ENCODE data around the gene CDC42BPB. TPM values are rescaled to one million over a fixed set of nuclear protein-coding genes. Genes with fewer than 3 reads are reported as not detected.

The CDC42BPB gene
- total RNA-seq, 2 experiments from 2014 or later: 0.13 to 0.16 TPM

- Mint-ChIP-seq H3K9me3 (ENCODE audit: insufficient read depth) (peaks cover 17% of the 10 kb centered on the region), H3K27me3 (ENCODE audit: low read depth) (peaks cover 5% of the 10 kb centered on the region), H3K4me1 (ENCODE audit: low read depth) (no peaks in the 10 kb centered on the region), H3K36me3 (ENCODE audit: low read depth) (peaks cover 5% of the 10 kb centered on the region), H3K27ac (no peak overlapping the region), H3K4me3 (no peak overlapping the region)
- ChIA-PET CTCF (no interaction called here), POLR2A (no interaction called here)
- DNase-seq: no peak
- no peak for ATAC-seq
These were observed 71.7 kb downstream of the CDC42BPB start for GRCh38 chr14:102985665-102986064.

GRCh38 chr14:102984336-102985102 lies 72.8 kb downstream of the CDC42BPB start:
- Mint-ChIP-seq H3K9me3 (ENCODE audit: insufficient read depth) (peaks cover 17% of the 10 kb centered on the region), H3K27ac (no peak overlapping the region), H3K4me1 (ENCODE audit: low read depth) (no peaks in the 10 kb centered on the region), H3K4me3 (no peak overlapping the region), H3K36me3 (ENCODE audit: low read depth) (peaks cover 5% of the 10 kb centered on the region), H3K27me3 (ENCODE audit: low read depth) (peaks cover 4% of the 10 kb centered on the region)
- ChIA-PET CTCF (interaction anchor here (1.2 kb wide), 1 partner anchor 291 kb away, joined by 4 read pairs; no protein-coding TSS in a partner anchor), POLR2A (no interaction called here)
- ATAC-seq: no peak
- DNase-seq: no peak

- Mint-ChIP-seq H3K9me3 (ENCODE audit: insufficient read depth) (peaks cover 13% of the 10 kb centered on the region), H3K27me3 (ENCODE audit: low read depth) (peaks cover 4% of the 10 kb centered on the region), H3K4me3 (no peak overlapping the region), H3K4me1 (ENCODE audit: low read depth) (no peaks in the 10 kb centered on the region), H3K27ac (no peak overlapping the region), H3K36me3 (ENCODE audit: low read depth) (peaks cover 5% of the 10 kb centered on the region)
- ATAC-seq (no peak), DNase-seq (no peak)
- ChIA-PET CTCF (interaction anchor here (1.2 kb wide), 1 partner anchor 290 kb away, joined by 4 read pairs; no protein-coding TSS in a partner anchor), POLR2A (no interaction called here)
These were observed 73.9 kb downstream of the CDC42BPB start for GRCh38 chr14:102983496-102983895.

GRCh38 chr14:102982852-102983470 lies 74.4 kb downstream of the CDC42BPB start:
- DNase-seq (no peak), ATAC-seq (no peak)
- ChIA-PET CTCF (interaction anchor here (1.2 kb wide), 1 partner anchor 290 kb away, joined by 4 read pairs; no protein-coding TSS in a partner anchor), POLR2A (no interaction called here)
- Mint-ChIP-seq H3K9me3 (ENCODE audit: insufficient read depth) (peaks cover 7% of the 10 kb centered on the region), H3K4me3 (no peak overlapping the region), H3K27ac (no peak overlapping the region), H3K27me3 (ENCODE audit: low read depth) (peaks cover 3% of the 10 kb centered on the region), H3K4me1 (ENCODE audit: low read depth) (no peaks in the 10 kb centered on the region), H3K36me3 (ENCODE audit: low read depth) (peaks cover 4% of the 10 kb centered on the region)

GRCh38 chr14:102980409-102980810 lies 76.9 kb downstream of the CDC42BPB start:
- H3K27ac Mint-ChIP-seq: no peak overlapping the region
- no peak for ATAC-seq
- no peaks in the 10 kb centered on the region for H3K4me1 Mint-ChIP-seq (ENCODE audit: low read depth)
- H3K4me3 Mint-ChIP-seq: no peak overlapping the region
- DNase-seq: no peak
- H3K9me3 Mint-ChIP-seq (ENCODE audit: insufficient read depth): no peaks in the 10 kb centered on the region
- ChIA-PET POLR2A (no interaction called here), CTCF (interaction anchor here (1.3 kb wide), 1 partner anchor 285 kb away, joined by 3 read pairs; no protein-coding TSS in a partner anchor)
- H3K27me3 Mint-ChIP-seq (ENCODE audit: low read depth): no peaks in the 10 kb centered on the region
- no peaks in the 10 kb centered on the region for H3K36me3 Mint-ChIP-seq (ENCODE audit: low read depth)

- DNase-seq (no peak), ATAC-seq (no peak)
- Mint-ChIP-seq H3K9me3 (ENCODE audit: insufficient read depth) (no peaks in the 10 kb centered on the region), H3K27ac (no peak overlapping the region), H3K36me3 (ENCODE audit: low read depth) (no peaks in the 10 kb centered on the region), H3K4me1 (ENCODE audit: low read depth) (no peaks in the 10 kb centered on the region), H3K4me3 (no peak overlapping the region), H3K27me3 (ENCODE audit: low read depth) (no peaks in the 10 kb centered on the region)
- ChIA-PET POLR2A (no interaction called here), CTCF (interaction anchor here (0.6 kb wide), 1 partner anchor 96 kb away, joined by 4 read pairs; no protein-coding TSS in a partner anchor)
These were observed 77.9 kb downstream of the CDC42BPB start for GRCh38 chr14:102979406-102979805.

GRCh38 chr14:102977475-102977874 lies 79.9 kb downstream of the CDC42BPB start:
- ChIA-PET CTCF (no interaction called here), POLR2A (no interaction called here)
- Mint-ChIP-seq H3K27ac (no peak overlapping the region), H3K36me3 (ENCODE audit: low read depth) (no peaks in the 10 kb centered on the region), H3K4me1 (ENCODE audit: low read depth) (no peaks in the 10 kb centered on the region), H3K9me3 (ENCODE audit: insufficient read depth) (no peaks in the 10 kb centered on the region), H3K4me3 (no peak overlapping the region), H3K27me3 (ENCODE audit: low read depth) (no peaks in the 10 kb centered on the region)
- no peak for DNase-seq
- no peak for ATAC-seq

GRCh38 chr14:102975662-102976061 lies 81.7 kb downstream of the CDC42BPB start:
- Mint-ChIP-seq H3K27ac (no peak overlapping the region), H3K9me3 (ENCODE audit: insufficient read depth) (no peaks in the 10 kb centered on the region), H3K27me3 (ENCODE audit: low read depth) (no peaks in the 10 kb centered on the region), H3K36me3 (ENCODE audit: low read depth) (no peaks in the 10 kb centered on the region), H3K4me3 (no peak overlapping the region), H3K4me1 (ENCODE audit: low read depth) (no peaks in the 10 kb centered on the region)
- ATAC-seq: no peak
- no peak for DNase-seq
- CTCF ChIA-PET: interaction anchor here (0.7 to 1.7 kb wide), 3 partner anchors 11 to 281 kb away, joined by 3 to 5 read pairs (median 3); no protein-coding TSS in a partner anchor
- POLR2A ChIA-PET: no interaction called here

- POLR2A ChIA-PET: no interaction called here
- DNase-seq (no peak), ATAC-seq (no peak)
- H3K27me3 Mint-ChIP-seq (ENCODE audit: low read depth): no peaks in the 10 kb centered on the region
- no peaks in the 10 kb centered on the region for H3K36me3 Mint-ChIP-seq (ENCODE audit: low read depth)
- no peaks in the 10 kb centered on the region for H3K4me1 Mint-ChIP-seq (ENCODE audit: low read depth)
- H3K4me3 Mint-ChIP-seq: no peak overlapping the region
- CTCF ChIA-PET: no interaction called here
- H3K27ac Mint-ChIP-seq: no peak overlapping the region
- H3K9me3 Mint-ChIP-seq (ENCODE audit: insufficient read depth): no peaks in the 10 kb centered on the region
These were observed 83.6 kb downstream of the CDC42BPB start for GRCh38 chr14:102973706-102974285.

- H3K4me3 Mint-ChIP-seq: no peak overlapping the region
- no peak for ATAC-seq
- no peaks in the 10 kb centered on the region for H3K27me3 Mint-ChIP-seq (ENCODE audit: low read depth)
- no peaks in the 10 kb centered on the region for H3K36me3 Mint-ChIP-seq (ENCODE audit: low read depth)
- DNase-seq: no peak
- H3K4me1 Mint-ChIP-seq (ENCODE audit: low read depth): no peaks in the 10 kb centered on the region
- CTCF ChIA-PET: no interaction called here
- POLR2A ChIA-PET: no interaction called here
- H3K27ac Mint-ChIP-seq: no peak overlapping the region
- no peaks in the 10 kb centered on the region for H3K9me3 Mint-ChIP-seq (ENCODE audit: insufficient read depth)
These were observed 85.3 kb downstream of the CDC42BPB start for GRCh38 chr14:102971836-102972606.

- Mint-ChIP-seq H3K4me1 (ENCODE audit: low read depth) (no peaks in the 10 kb centered on the region), H3K4me3 (no peak overlapping the region), H3K27me3 (ENCODE audit: low read depth) (no peaks in the 10 kb centered on the region), H3K27ac (no peak overlapping the region), H3K9me3 (ENCODE audit: insufficient read depth) (no peaks in the 10 kb centered on the region), H3K36me3 (ENCODE audit: low read depth) (no peaks in the 10 kb centered on the region)
- no peak for DNase-seq
- ChIA-PET POLR2A (no interaction called here), CTCF (no interaction called here)
- no peak for ATAC-seq
These were observed 86.0 kb downstream of the CDC42BPB start for GRCh38 chr14:102971314-102971713.

All from activated CD8-positive, alpha-beta T cell treated with anti-CD3 and anti-CD28 coated beads, Interleukin-2, amount 10 ng/mL, durations not matched to agents 7 days and 5 days (primary cell).